Astrocyte (in vitro differentiated cells and primary cell): ENCODE results near the gene RPUSD4. TPM values are rescaled to one million over a fixed set of nuclear protein-coding genes. Genes with fewer than 3 reads are reported as not detected.

ENCODE experiments used
- DNase-seq: peaks from one replicate; pipeline ENCODE4 v3.0.0-alpha.2; 2010; ENCODE audit warnings: low read depth
- FAIRE-seq: peaks from 2 replicates; lab custom pipeline; 2011; peaks lifted over from hg19 to GRCh38; lab: Jason Lieb, UNC
- H2AFZ ChIP-seq: 2 replicates; pipeline ENCODE4 v1.6.0; 2012; ENCODE audit warnings: low read depth, low read length, inconsistent platforms
- H3K27ac ChIP-seq: 2 replicates; pipeline ENCODE4 v1.5.1; 2011; ENCODE audit warnings: low read depth, low read length, inconsistent platforms
- H3K27me3 ChIP-seq: 2 replicates; pipeline ENCODE4 v1.6.0; 2011; ENCODE audit warnings: low read length, inconsistent platforms; ENCODE audit not compliant: insufficient read depth
- H3K36me3 ChIP-seq: 2 replicates; pipeline ENCODE4 v1.5.1; 2011; ENCODE audit warnings: low read length, inconsistent platforms; ENCODE audit not compliant: insufficient read depth
- H3K4me1 ChIP-seq: 2 replicates; pipeline ENCODE4 v1.5.1; 2011; ENCODE audit warnings: low read length, inconsistent platforms; ENCODE audit not compliant: insufficient read depth
- H3K4me2 ChIP-seq: 2 replicates; pipeline ENCODE4 v1.6.0; 2012; ENCODE audit warnings: low read length, inconsistent platforms
- H3K4me3 ChIP-seq: 2 replicates; pipeline ENCODE4 v1.5.1; 2011; ENCODE audit warnings: low read depth, mild to moderate bottlenecking, low read length, inconsistent platforms; ENCODE audit not compliant: insufficient read depth
- H3K79me2 ChIP-seq: 2 replicates; pipeline ENCODE4 v1.6.0; 2012; ENCODE audit warnings: mild to moderate bottlenecking, low read length, inconsistent platforms; ENCODE audit not compliant: insufficient read depth
- H3K9ac ChIP-seq: 2 replicates; pipeline ENCODE4 v1.6.0; 2012; ENCODE audit warnings: mild to moderate bottlenecking, low read length, inconsistent platforms
- H3K9me3 ChIP-seq: 2 replicates; pipeline ENCODE4 v1.5.1; 2012; ENCODE audit warnings: low read depth, mild to moderate bottlenecking, low read length, inconsistent platforms; ENCODE audit not compliant: insufficient read depth
- H4K20me1 ChIP-seq: 2 replicates; pipeline ENCODE4 v1.6.0; 2012; ENCODE audit warnings: low read length, inconsistent platforms; ENCODE audit not compliant: insufficient read depth
- H3K27ac Mint-ChIP-seq: one replicate; pipeline ENCODE4 v1.8.0; 2021; ENCODE audit warnings: mild to moderate bottlenecking, mixed read lengths; ENCODE audit not compliant: unreplicated experiment
- H3K27me3 Mint-ChIP-seq: one replicate; pipeline ENCODE4 v1.8.0; 2021; ENCODE audit warnings: low read depth, mixed read lengths; ENCODE audit not compliant: unreplicated experiment
- H3K36me3 Mint-ChIP-seq: one replicate; pipeline ENCODE4 v1.8.0; 2021; ENCODE audit warnings: low read depth, mixed read lengths; ENCODE audit not compliant: unreplicated experiment
- H3K4me1 Mint-ChIP-seq: one replicate; pipeline ENCODE4 v1.8.0; 2021; ENCODE audit warnings: low read depth, mixed read lengths; ENCODE audit not compliant: unreplicated experiment
- H3K4me3 Mint-ChIP-seq: one replicate; pipeline ENCODE4 v1.8.0; 2021; ENCODE audit warnings: mild to moderate bottlenecking, moderate library complexity, mixed read lengths; ENCODE audit not compliant: unreplicated experiment
- H3K9me3 Mint-ChIP-seq: one replicate; pipeline ENCODE4 v1.8.0; 2021; ENCODE audit warnings: mild to moderate bottlenecking, mixed read lengths; ENCODE audit not compliant: unreplicated experiment
- EZH2 ChIP-seq: IDR thresholded peaks from 2 replicates; pipeline ENCODE4 v1.6.1; 2012; ENCODE audit warnings: mild to moderate bottlenecking, low read length, inconsistent platforms; ENCODE audit not compliant: insufficient read depth
- total RNA-seq: library from RNA; stranded (reverse); gene quantifications from 2 replicates; pipeline ENCODE4 v1.2.1, GENCODE V29; 2021
- TF ChIP-seq, protein P1 (sequence below): IDR thresholded peaks from 2 replicates; pipeline ENCODE4 v1.5.1; 2011; ENCODE audit warnings: low read depth, mild to moderate bottlenecking, inconsistent platforms, low read length, moderate library complexity; ENCODE audit not compliant: insufficient read depth

RPUSD4 gene
- total RNA-seq, 1 donor from 2014 or later, result 21.6 TPM

GRCh38 chr11:126229858-126230540, 18.5 kb upstream of the RPUSD4 start:
- Histone ChIP-seq H3K27me3 (no peaks in the 10 kb centered on the region), H3K27ac (no peak overlapping the region), H3K9me3 (no peaks in the 10 kb centered on the region), H3K4me3 (no peak overlapping the region), H2AFZ (no peak overlapping the region), H3K36me3 (no peaks in the 10 kb centered on the region), H4K20me1 (peaks cover 41% of the 10 kb centered on the region), H3K4me2 (no peak overlapping the region), H3K4me1 (no peaks in the 10 kb centered on the region), H3K79me2 (peaks cover 23% of the 10 kb centered on the region), H3K9ac (no peak overlapping the region)
- DNase-seq, result peak; percentile 35
- no peak for FAIRE-seq
- Mint-ChIP-seq H3K4me1 (peaks cover 5% of the 10 kb centered on the region), H3K9me3 (no peaks in the 10 kb centered on the region), H3K4me3 (no peak overlapping the region), H3K27me3 (no peaks in the 10 kb centered on the region), H3K36me3 (no peaks in the 10 kb centered on the region), H3K27ac (no peak overlapping the region)
- no peak for TF ChIP-seq EZH2
- TF ChIP-seq, protein P1, sequence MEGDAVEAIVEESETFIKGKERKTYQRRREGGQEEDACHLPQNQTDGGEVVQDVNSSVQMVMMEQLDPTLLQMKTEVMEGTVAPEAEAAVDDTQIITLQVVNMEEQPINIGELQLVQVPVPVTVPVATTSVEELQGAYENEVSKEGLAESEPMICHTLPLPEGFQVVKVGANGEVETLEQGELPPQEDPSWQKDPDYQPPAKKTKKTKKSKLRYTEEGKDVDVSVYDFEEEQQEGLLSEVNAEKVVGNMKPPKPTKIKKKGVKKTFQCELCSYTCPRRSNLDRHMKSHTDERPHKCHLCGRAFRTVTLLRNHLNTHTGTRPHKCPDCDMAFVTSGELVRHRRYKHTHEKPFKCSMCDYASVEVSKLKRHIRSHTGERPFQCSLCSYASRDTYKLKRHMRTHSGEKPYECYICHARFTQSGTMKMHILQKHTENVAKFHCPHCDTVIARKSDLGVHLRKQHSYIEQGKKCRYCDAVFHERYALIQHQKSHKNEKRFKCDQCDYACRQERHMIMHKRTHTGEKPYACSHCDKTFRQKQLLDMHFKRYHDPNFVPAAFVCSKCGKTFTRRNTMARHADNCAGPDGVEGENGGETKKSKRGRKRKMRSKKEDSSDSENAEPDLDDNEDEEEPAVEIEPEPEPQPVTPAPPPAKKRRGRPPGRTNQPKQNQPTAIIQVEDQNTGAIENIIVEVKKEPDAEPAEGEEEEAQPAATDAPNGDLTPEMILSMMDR, result no peak

DNA sequence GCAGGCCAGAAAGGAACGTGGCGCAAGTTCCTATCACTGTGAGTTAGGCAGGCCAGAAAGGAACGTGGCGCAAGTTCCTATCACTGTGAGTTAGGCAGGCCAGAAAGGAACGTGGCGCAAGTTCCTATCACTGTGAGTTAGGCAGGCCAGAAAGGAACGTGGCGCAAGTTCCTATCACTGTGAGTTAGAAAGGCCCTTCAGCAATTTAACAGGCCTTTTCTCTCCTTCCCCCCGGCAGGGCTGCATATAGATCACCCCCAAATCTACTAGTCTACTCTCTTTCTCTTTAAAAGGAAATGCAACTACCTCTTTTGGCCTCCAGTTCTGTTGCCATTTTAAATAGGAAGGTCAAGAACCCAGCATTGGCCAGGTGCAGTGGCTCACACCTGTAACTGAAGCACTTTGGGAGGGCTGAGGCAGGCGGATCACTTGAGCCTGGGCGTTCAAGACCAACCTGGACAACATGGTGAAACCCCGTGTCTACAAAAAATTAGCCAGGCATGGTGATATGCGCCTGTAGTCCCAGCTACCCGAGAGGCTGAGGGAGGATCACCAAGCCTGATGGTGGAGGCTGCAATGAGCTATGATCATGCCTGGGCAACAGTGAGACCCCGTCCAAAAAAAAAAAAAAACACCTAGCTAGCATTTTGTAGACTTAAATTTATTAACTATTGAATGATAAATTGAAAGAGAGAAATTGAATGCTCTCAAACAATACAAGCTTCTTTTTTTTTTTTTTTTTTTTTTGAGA, 15.1 kb upstream of the RPUSD4 start:
- H3K4me1 ChIP-seq, result no peaks in the 10 kb centered on the region
- H3K27ac ChIP-seq, result no peak overlapping the region
- no peak overlapping the region for H3K4me3 ChIP-seq
- H4K20me1 ChIP-seq, result peaks cover 65% of the 10 kb centered on the region
- H3K79me2 ChIP-seq, result peaks cover 50% of the 10 kb centered on the region
- no peak overlapping the region for H3K9ac ChIP-seq
- H3K27me3 ChIP-seq, result no peaks in the 10 kb centered on the region
- no peak overlapping the region for H3K4me2 ChIP-seq
- TF ChIP-seq, protein P1, result no peak
- no peak for TF ChIP-seq EZH2
- no peak overlapping the region for H2AFZ ChIP-seq
- H3K27ac Mint-ChIP-seq, result no peak overlapping the region
- peaks cover 2% of the 10 kb centered on the region for H3K36me3 Mint-ChIP-seq
- no peaks in the 10 kb centered on the region for H3K9me3 Mint-ChIP-seq
- no peaks in the 10 kb centered on the region for H3K36me3 ChIP-seq
- H3K27me3 Mint-ChIP-seq, result no peaks in the 10 kb centered on the region
- peaks cover 4% of the 10 kb centered on the region for H3K4me1 Mint-ChIP-seq
- FAIRE-seq (no peak), DNase-seq (no peak)
- no peak overlapping the region for H3K4me3 Mint-ChIP-seq
- no peaks in the 10 kb centered on the region for H3K9me3 ChIP-seq

DNA sequence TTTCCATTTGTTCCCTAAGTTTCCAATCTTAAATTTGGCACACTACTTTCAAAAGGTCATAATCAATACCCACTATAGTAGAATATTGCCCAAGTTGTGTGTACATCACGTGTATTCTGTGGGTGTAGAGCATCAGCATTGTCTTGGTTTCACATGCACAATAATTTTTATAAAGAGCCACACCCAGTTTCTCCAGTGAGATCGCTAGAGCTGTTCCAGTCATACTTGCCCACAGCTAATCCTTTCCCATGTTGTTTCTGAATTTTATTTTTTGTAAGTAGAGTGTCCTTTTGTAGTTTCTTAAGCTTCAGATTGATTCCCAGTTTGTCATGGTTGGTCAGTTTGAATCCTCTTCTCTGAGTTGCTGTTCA, 13.8 kb upstream of the RPUSD4 start:
- H3K36me3 ChIP-seq, result no peaks in the 10 kb centered on the region
- H3K9me3 Mint-ChIP-seq, result no peaks in the 10 kb centered on the region
- DNase-seq (no peak), FAIRE-seq (no peak)
- no peaks in the 10 kb centered on the region for H3K9me3 ChIP-seq
- H3K27ac Mint-ChIP-seq, result no peak overlapping the region
- H3K4me3 ChIP-seq, result no peak overlapping the region
- H3K27ac ChIP-seq, result no peak overlapping the region
- no peak overlapping the region for H2AFZ ChIP-seq
- no peaks in the 10 kb centered on the region for H3K27me3 ChIP-seq
- H3K4me3 Mint-ChIP-seq, result no peak overlapping the region
- no peaks in the 10 kb centered on the region for H3K27me3 Mint-ChIP-seq
- TF ChIP-seq, protein P1, result no peak
- no peak for TF ChIP-seq EZH2
- peaks cover 3% of the 10 kb centered on the region for H3K4me1 Mint-ChIP-seq
- H3K79me2 ChIP-seq, result peaks cover 62% of the 10 kb centered on the region
- no peak overlapping the region for H3K9ac ChIP-seq
- H3K4me2 ChIP-seq, result no peak overlapping the region
- peaks cover 70% of the 10 kb centered on the region for H4K20me1 ChIP-seq
- H3K36me3 Mint-ChIP-seq, result peaks cover 2% of the 10 kb centered on the region
- no peaks in the 10 kb centered on the region for H3K4me1 ChIP-seq
